GM19193 (cell line): ENCODE data around the gene HOXB1.

ENCODE experiments used
- POLR2A ChIP-seq: IDR thresholded peaks from 4 replicates; pipeline ENCODE4 v1.6.1; 2011; ENCODE audit not compliant: insufficient read depth, insufficient read length; ENCODE audit errors: extremely low read depth

The HOXB1 gene

GRCh38 chr17:48571024-48571818, 40.4 kb upstream of the HOXB1 start:
- no peak for TF ChIP-seq POLR2A

GRCh38 chr17:48570325-48571023, 39.7 kb upstream of the HOXB1 start:
- no peak for TF ChIP-seq POLR2A

GRCh38 chr17:48569674-48570324, 39.0 kb upstream of the HOXB1 start:
- TF ChIP-seq POLR2A = no peak

- TF ChIP-seq POLR2A = no peak
These were observed 38.4 kb upstream of the HOXB1 start for GRCh38 chr17:48569240-48569582.

- TF ChIP-seq POLR2A = no peak
These were observed 37.9 kb upstream of the HOXB1 start for GRCh38 chr17:48568499-48569239.

- no peak for TF ChIP-seq POLR2A
These were observed 37.0 kb upstream of the HOXB1 start for GRCh38 chr17:48567646-48568354.

- TF ChIP-seq POLR2A = no peak
These were observed 36.4 kb upstream of the HOXB1 start for GRCh38 chr17:48567209-48567608.

- TF ChIP-seq POLR2A = no peak
These were observed 35.9 kb upstream of the HOXB1 start for GRCh38 chr17:48566717-48567116.

- no peak for TF ChIP-seq POLR2A
These were observed 35.3 kb upstream of the HOXB1 start for GRCh38 chr17:48565925-48566710.

GRCh38 chr17:48565022-48565554, 34.3 kb upstream of the HOXB1 start:
- no peak for TF ChIP-seq POLR2A

- no peak for TF ChIP-seq POLR2A
These were observed 33.6 kb upstream of the HOXB1 start for GRCh38 chr17:48564188-48565021.

- no peak for TF ChIP-seq POLR2A
These were observed 33.0 kb upstream of the HOXB1 start for GRCh38 chr17:48563867-48564187.

- no peak for TF ChIP-seq POLR2A
These were observed 32.6 kb upstream of the HOXB1 start for GRCh38 chr17:48563385-48563838.
